Suprapubic skin (tissue), 4 donors: Measurements from ENCODE around the gene NOL12.

Source experiments
- EP300 ChIP-seq: sonication (generic); formaldehyde crosslinking; IDR thresholded peaks from one replicate; pipeline ENCODE4 v1.6.1; 2017; ENCODE audit warnings: antibody characterized with exemption
- POLR2AphosphoS5 ChIP-seq, 3 donors: sonication (generic); formaldehyde crosslinking; IDR thresholded peaks; one replicate each; pipeline ENCODE4 v1.6.1; 2017; ENCODE audit warnings: antibody characterized with exemption in 3 of 3
- TF ChIP-seq, protein P1 (sequence below), 2 donors: fragments of 200-600 bp in 1 of 2; fragments of 450-650 bp in 1 of 2; sonication (generic) in 1 of 2; IDR thresholded peaks; one replicate each; pipeline ENCODE4 v1.5.1; 2016 to 2019; ENCODE audit warnings: antibody characterized with exemption in 2 of 2, mild to moderate bottlenecking in 1 of 2, moderate library complexity in 1 of 2

DNA sequence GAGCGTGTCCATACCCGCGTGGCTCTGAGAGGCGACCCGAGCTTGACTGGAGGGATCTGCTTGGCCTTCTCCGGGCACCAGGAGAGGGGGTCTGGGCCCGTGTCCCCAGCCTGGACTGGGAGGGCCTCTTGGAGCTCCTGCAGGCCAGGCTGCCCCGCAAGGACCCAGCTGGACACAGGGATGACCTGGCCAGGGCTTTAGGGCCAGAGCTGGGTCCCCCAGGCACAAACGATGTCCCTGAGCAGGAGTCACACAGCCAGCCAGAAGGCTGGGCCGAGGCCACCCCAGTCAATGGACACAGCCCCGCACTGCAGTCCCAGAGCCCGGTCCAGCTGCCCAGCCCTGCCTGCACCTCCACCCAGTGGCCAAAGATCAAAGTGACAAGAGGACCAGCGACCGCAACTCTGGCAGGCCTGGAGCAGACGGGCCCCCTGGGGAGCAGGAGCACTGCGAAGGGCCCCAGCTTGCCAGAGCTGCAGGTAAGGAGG is 48.9 kb downstream of the NOL12 start:
- TF ChIP-seq EP300 (no peak), POLR2AphosphoS5 (IDR thresholded peaks at IDR 0.05) (no peak)
- TF ChIP-seq, protein P1, sequence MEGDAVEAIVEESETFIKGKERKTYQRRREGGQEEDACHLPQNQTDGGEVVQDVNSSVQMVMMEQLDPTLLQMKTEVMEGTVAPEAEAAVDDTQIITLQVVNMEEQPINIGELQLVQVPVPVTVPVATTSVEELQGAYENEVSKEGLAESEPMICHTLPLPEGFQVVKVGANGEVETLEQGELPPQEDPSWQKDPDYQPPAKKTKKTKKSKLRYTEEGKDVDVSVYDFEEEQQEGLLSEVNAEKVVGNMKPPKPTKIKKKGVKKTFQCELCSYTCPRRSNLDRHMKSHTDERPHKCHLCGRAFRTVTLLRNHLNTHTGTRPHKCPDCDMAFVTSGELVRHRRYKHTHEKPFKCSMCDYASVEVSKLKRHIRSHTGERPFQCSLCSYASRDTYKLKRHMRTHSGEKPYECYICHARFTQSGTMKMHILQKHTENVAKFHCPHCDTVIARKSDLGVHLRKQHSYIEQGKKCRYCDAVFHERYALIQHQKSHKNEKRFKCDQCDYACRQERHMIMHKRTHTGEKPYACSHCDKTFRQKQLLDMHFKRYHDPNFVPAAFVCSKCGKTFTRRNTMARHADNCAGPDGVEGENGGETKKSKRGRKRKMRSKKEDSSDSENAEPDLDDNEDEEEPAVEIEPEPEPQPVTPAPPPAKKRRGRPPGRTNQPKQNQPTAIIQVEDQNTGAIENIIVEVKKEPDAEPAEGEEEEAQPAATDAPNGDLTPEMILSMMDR (IDR thresholded peaks at IDR 0.05): peak in 1 of 2 donors; percentile 20
